Measurements from ENCODE around the gene ESRP2. TPM values are rescaled to one million over a fixed set of nuclear protein-coding genes. Genes with fewer than 3 reads are reported as not detected.

The ESRP2 gene
- total RNA-seq, 1 experiment from 2014 or later, result 0.24 TPM

DNA sequence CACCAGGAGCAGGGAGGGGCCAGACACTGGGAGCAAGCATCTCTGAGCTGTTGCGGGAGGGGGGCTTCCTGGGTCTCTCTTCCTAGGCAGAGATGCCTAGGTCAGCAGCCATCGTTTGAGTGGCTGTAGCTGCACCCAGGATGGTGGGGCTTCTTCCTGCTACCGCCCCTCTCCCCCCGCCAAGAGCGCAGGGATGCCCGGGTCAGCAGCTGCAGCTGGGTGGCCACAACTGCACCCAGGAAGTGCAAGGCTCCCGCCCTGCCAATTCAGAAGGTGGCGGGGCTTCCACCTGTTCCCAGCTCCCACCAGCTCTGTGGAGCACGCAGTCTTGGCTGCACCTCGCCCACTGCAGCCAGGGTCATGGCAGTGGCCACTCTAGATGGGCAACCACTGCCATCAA, 47.8 kb downstream of the ESRP2 start:
- no peak for DNase-seq
- H3K9me3 ChIP-seq (replicated peaks), result no peaks in the 10 kb centered on the region
- H3K36me3 ChIP-seq, result peaks cover 12% of the 10 kb centered on the region
- no peak overlapping the region for H3K27ac ChIP-seq
- H3K27me3 ChIP-seq, result no peaks in the 10 kb centered on the region
- H3K4me1 ChIP-seq, result no peaks in the 10 kb centered on the region
- no peak overlapping the region for H3K4me3 ChIP-seq

DNA sequence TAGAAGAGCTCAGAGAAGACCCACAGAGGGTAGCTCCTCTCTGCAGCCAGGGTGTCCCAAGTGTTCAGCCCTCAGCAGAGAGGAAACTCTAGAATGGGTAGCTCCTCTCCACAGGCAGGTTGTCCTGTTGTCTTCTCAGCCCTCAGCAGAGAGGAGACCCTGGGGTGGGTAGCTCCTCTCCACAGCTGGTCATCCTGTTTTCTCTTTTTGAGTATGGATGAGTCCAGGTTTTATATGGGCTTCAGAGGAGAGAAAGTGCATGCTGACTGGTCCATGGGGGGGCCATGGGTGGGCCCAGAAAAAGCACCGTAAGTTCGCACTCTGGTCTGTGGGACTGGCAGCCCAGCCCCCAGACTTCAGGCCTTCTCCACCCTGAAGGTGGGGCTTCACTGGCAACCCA, 48.4 kb downstream of the ESRP2 start:
- Histone ChIP-seq H3K4me3 (no peak overlapping the region), H3K9me3 (replicated peaks) (no peaks in the 10 kb centered on the region), H3K36me3 (peaks cover 13% of the 10 kb centered on the region), H3K4me1 (no peaks in the 10 kb centered on the region), H3K27me3 (no peaks in the 10 kb centered on the region), H3K27ac (no peak overlapping the region)
- DNase-seq, result no peak

DNA sequence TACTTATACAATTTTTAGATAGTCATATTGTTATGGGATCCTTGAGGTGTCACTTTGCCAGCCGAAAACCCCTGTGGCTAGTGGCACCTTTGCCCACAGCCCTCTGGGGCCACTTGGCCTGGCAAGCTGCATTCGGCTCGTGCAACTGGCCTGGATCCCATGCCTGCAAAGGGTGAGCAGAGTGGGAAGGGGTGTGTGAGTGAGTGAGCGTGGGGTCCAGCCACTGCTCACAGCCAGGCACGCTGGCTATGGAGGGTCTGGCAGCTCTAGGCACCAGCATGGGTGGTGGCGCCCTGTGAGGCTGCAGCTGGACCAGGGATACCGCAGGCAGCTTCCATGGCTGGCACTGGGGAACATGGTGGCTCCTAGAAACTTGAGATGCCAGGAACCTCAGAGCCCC, 49.0 kb downstream of the ESRP2 start:
- H3K36me3 ChIP-seq, result peaks cover 15% of the 10 kb centered on the region
- no peak for DNase-seq
- no peaks in the 10 kb centered on the region for H3K4me1 ChIP-seq
- no peak overlapping the region for H3K4me3 ChIP-seq
- no peak overlapping the region for H3K27ac ChIP-seq
- no peaks in the 10 kb centered on the region for H3K27me3 ChIP-seq
- no peaks in the 10 kb centered on the region for H3K9me3 ChIP-seq (replicated peaks)

DNA sequence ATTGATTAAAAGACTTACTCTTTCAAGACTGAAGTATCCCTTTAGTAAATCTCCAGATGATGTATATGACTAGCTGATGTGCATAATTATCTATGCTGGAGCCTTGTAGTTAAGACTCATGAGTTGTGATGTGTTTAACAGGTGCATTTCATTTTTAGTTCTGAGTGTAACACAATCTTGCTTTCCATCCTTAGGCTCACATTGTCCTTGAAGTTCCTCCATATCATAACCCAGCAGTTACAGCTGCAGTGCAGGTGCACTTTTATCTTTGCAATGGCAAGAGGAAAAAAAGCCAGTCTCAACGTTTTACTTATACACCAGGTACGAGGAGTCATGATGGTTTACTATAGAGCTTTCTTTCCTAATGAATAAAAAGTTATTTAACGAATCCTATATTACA, 52.9 kb downstream of the ESRP2 start:
- Histone ChIP-seq H3K4me3 (no peak overlapping the region), H3K9me3 (replicated peaks) (no peaks in the 10 kb centered on the region), H3K27me3 (no peaks in the 10 kb centered on the region), H3K4me1 (no peaks in the 10 kb centered on the region), H3K36me3 (peaks cover 10% of the 10 kb centered on the region), H3K27ac (no peak overlapping the region)
- no peak for DNase-seq

DNA sequence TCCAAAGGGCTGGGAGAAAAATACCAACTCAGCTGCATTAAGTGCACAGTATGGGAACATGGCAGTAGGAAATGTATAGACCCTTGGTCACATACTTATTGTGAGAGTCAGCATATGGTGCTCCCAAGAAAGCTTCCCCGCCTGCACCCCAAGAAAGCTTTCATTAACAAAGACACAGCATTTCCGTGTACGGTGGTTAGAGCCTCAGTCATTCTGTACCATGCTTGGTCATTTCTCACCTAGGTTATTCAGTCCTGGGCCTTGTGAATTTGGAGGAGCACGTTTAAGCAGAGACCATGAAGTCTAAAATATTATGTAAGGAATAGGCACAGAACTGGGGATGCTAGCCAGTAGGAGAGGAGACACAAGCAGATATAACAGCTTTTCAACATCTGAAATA, 56.1 kb downstream of the ESRP2 start:
- Histone ChIP-seq H3K4me3 (no peak overlapping the region), H3K27me3 (no peaks in the 10 kb centered on the region), H3K9me3 (replicated peaks) (no peaks in the 10 kb centered on the region), H3K4me1 (no peaks in the 10 kb centered on the region), H3K27ac (no peak overlapping the region), H3K36me3 (peaks cover 11% of the 10 kb centered on the region)
- DNase-seq, result no peak

DNA sequence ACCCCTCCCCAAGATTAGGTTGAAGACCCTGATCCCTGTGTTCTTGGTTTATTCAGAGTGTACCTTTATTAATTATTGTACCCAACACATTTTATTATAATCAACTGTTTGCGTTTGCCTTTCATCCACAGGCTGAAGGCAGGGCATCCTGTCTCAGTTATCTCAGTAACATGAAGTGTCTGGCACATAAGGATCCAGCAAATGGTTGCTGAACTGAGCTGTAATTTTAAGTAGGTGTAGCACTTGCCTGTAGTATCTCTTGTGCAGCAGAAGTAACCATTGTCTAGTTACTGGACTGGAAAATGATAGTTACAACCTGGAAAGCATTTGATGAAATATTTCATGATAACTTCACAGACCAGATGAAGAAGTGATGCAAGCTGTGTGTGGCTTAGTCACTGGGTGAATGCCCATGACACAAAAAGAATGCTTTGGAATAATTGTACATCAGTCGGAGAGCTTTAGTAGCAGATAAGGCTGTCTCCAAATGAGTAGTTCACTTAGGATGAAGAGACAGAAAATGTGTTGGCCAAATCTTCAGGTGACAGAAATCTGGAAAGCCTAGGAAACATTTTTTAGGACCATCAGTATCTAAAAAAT, 56.6 kb downstream of the ESRP2 start:
- no peaks in the 10 kb centered on the region for H3K27me3 ChIP-seq
- no peak overlapping the region for H3K4me3 ChIP-seq
- no peaks in the 10 kb centered on the region for H3K4me1 ChIP-seq
- no peak overlapping the region for H3K27ac ChIP-seq
- H3K9me3 ChIP-seq (replicated peaks), result no peaks in the 10 kb centered on the region
- no peak for DNase-seq
- peaks cover 17% of the 10 kb centered on the region for H3K36me3 ChIP-seq

Other genes starting within 250 kb of the ESRP2 start
- not detected in 2 replicates for gene DPEP2, start 236.6 kb downstream of the ESRP2 start, total RNA-seq (2014; rRNA removed; shearing (Covaris generic))
- not detected in 2 replicates for gene DPEP2NB, start 220.2 kb downstream of the ESRP2 start, total RNA-seq (2014; rRNA removed; shearing (Covaris generic))
- 9.4 and 9.9 TPM in 2 replicates for gene DDX28, start 212.9 kb downstream of the ESRP2 start, total RNA-seq (2014; rRNA removed; shearing (Covaris generic))
- 8.6 and 9.0 TPM in 2 replicates for gene DUS2, start 212.8 kb downstream of the ESRP2 start, total RNA-seq (2014; rRNA removed; shearing (Covaris generic))
- 52.7 and 53.9 TPM in 2 replicates for gene NFATC3, start 150.8 kb downstream of the ESRP2 start, total RNA-seq (2014; rRNA removed; shearing (Covaris generic))
- gene PLA2G15, start 9.2 kb upstream of the ESRP2 start, total RNA-seq (2014; rRNA removed; shearing (Covaris generic)), result 7.4 and 9.0 TPM in 2 replicates
- gene SLC7A6, start 28.4 kb upstream of the ESRP2 start, total RNA-seq (2014; rRNA removed; shearing (Covaris generic)), result 17.4 TPM in 2 replicates
- gene SLC7A6OS, start 74.8 kb upstream of the ESRP2 start, total RNA-seq (2014; rRNA removed; shearing (Covaris generic)), result 7.9 and 11.5 TPM in 2 replicates
- 34.7 and 39.5 TPM in 2 replicates for gene PRMT7, start 74.9 kb upstream of the ESRP2 start, total RNA-seq (2014; rRNA removed; shearing (Covaris generic))
- gene SMPD3, start 212.4 kb upstream of the ESRP2 start, total RNA-seq (2014; rRNA removed; shearing (Covaris generic)), result 0.04 and 0.08 TPM in 2 replicates